Measurements from ENCODE around the gene RPL10A. TPM values are rescaled to one million over a fixed set of nuclear protein-coding genes. Genes with fewer than 3 reads are reported as not detected.

RPL10A gene
- polyA plus RNA-seq: 445 and 454 TPM in 2 replicates

DNA sequence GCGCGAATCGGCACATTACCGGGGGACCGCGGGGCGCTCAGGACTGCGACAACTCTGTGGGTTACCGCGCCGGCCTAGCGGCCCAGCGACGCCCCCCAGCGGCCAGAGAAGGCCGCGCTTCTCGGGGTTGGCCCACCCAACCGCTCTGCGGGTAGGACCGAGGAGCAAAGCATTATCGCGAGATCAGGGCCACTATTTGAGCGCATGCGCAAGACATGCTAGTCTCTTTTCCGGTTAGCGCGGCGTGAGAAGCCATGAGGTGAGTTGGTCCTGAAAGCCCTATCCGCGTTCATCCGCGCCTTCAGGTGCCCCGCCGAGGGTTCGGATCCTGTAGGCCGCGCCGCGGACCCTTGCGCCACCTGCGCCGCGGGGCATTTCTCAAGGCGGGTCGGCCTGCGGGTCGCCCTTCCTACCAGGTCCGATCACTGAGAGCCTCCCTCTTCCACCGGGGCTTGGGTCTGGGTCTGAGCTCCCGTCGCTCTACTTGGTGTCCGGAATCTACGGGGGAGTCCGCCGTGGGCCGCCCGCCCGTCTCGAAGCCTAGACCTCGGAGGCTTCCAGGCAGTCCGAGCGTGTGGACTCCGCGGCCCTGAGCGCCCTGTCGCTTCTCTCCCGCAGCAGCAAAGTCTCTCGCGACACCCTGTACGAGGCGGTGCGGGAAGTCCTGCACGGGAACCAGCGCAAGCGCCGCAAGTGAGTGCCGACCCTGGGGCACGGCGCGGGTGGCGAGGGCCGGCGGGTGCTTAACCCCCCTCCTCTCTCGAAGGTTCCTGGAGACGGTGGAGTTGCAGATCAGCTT lies at the start of gene RPL10A:
TSS of gene RPL10A (plus strand) at position 221 of the 799 bp plus-strand sequence. CDS start at position 255, 34 bp downstream.

DNA sequence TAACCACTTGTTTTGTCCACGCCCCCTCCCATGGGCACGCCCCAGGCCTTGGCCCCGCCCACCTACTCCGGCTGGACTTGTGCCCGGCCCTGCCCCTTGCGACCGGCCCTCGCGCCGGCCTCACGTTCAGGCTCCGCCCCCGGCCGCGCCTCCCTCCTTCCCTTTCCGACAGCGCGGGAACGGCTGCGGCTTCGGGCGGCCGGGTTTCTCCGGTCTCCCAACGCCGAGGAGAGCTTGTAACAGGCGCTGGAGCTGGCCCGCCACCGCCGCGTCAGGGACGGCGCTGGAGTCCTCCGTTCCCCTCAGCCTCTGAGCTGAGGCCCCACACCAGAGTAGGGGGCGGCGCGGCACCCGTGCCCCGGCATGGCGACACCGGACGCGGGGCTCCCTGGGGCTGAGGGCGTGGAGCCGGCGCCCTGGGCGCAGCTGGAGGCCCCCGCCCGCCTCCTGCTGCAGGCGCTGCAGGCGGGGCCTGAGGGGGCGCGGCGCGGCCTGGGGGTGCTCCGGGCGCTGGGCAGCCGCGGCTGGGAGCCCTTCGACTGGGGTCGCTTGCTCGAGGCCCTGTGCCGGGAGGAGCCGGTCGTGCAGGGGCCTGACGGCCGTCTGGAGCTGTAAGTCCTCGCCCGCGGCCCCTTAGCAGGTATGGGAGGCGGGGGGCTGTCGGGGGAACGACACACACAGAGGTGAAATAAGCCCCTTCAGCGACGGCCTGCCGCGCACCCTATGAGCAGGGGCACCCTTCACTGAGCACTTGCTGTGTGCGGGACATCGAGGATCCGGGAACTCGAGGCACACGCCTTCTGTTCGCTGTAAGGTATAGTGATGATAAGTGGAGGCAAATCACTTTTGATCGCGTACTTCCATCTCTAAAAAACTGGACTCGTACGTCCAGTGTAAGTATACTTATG lies 15.8 kb upstream of the RPL10A start, which contains the start of gene FANCE:
TSS of gene FANCE (plus strand) at position 156 of the 908 bp plus-strand sequence. CDS start at position 364, 208 bp downstream.

DNA sequence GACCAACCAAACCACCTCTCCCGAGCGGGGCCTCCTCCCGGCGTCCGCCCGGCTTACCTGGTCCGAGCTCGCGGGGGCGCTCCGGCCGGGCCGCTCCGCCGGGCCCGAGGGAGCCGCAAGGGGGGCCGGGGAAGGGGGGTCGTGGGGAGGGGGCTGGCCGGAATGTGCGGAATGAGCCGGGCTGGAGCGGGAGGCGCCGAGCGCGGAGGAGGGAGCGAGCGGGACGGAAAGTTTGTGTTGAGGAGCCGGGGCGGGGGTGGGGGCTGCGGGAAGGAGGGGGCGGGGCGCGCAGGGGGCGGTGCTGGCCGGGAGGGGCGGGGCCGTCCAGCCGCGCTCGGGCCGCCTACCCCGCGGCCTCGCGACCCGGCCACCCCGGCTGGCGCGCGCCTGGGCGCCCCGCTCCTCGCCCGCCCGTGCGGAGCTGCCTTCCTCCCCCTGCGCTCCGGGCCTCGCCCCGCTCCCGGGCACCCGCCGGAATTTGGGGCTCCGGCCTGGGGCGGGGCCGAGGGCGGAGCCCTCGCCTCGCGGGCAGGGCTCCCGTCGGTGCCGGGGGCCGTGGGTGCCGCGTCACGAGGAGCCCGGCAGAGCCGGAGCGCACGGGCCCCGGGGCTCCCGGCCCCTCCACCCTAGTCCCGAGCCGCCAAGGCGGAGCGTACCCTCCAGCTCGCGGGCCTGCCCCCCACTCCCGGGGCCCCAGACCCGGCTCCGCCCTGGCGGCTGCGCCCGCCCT lies 28.8 kb downstream of the RPL10A start, which contains the start of gene TEAD3:
TSS of gene TEAD3 (minus strand) at position 239 of the 730 bp plus-strand sequence.

DNA sequence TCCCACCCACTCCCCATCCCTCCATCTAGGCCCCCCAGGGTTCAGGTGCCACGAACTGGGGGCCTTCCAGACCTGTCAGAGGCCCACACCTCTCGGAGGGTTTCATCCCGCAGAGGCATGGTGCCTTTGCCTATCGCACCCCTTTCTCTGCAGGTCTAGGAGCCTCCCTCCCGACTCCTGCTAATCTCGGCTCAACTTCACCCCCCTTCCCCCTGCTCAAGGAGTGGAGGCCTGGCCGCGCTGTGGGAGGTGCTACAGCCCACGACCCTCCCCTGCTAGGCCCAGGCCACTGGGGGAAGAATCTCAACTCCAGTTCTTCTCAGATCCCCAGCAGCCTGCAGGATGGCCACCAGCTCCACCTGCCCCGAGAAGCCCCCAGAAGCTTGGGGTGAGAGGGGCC lies 44.5 kb downstream of the RPL10A start, which contains the start of gene TULP1:
TSS of gene TULP1 (minus strand) at position 157 of the 400 bp plus-strand sequence. CDS start at position 119, 38 bp downstream.

Other genes with a start within 250 kb of the RPL10A start
- gene ZNF76, start 208.7 kb upstream of the RPL10A start, polyA plus RNA-seq: 2.1 and 3.1 TPM in 2 replicates
- gene DEF6, start 170.6 kb upstream of the RPL10A start, polyA plus RNA-seq: 0.66 and 2.3 TPM in 2 replicates
- 0.11 and 0.28 TPM in 2 replicates for gene PPARD, start 125.8 kb upstream of the RPL10A start, polyA plus RNA-seq
- gene FANCE, start 16.1 kb upstream of the RPL10A start, polyA plus RNA-seq: not detected in 2 replicates
- 0.19 and 0.31 TPM in 2 replicates for gene TEAD3, start 28.7 kb downstream of the RPL10A start, polyA plus RNA-seq
- not detected in 2 replicates for gene TULP1, start 44.5 kb downstream of the RPL10A start, polyA plus RNA-seq
- gene FKBP5, start 220.5 kb downstream of the RPL10A start, polyA plus RNA-seq: 0.43 TPM in 1 of 2 replicates, not detected in the other